GM19468 (cell line): ENCODE measurements around the gene TMEM63B.
"Not testable (repeated sequence)": the region's sequence is repeated elsewhere in the genome, so short reads cannot be mapped to it uniquely, and the experiment has no call there.

Experiments
- ATAC-seq: cut with Tn5 transposase; IDR thresholded peaks from one replicate; pipeline ENCODE4 v1.9.1; 2021; ENCODE audit warnings: mild to moderate bottlenecking, moderate library complexity, moderate number of reproducible peaks; ENCODE audit not compliant: unreplicated experiment; ENCODE audit errors: extremely low read depth

TMEM63B gene

DNA sequence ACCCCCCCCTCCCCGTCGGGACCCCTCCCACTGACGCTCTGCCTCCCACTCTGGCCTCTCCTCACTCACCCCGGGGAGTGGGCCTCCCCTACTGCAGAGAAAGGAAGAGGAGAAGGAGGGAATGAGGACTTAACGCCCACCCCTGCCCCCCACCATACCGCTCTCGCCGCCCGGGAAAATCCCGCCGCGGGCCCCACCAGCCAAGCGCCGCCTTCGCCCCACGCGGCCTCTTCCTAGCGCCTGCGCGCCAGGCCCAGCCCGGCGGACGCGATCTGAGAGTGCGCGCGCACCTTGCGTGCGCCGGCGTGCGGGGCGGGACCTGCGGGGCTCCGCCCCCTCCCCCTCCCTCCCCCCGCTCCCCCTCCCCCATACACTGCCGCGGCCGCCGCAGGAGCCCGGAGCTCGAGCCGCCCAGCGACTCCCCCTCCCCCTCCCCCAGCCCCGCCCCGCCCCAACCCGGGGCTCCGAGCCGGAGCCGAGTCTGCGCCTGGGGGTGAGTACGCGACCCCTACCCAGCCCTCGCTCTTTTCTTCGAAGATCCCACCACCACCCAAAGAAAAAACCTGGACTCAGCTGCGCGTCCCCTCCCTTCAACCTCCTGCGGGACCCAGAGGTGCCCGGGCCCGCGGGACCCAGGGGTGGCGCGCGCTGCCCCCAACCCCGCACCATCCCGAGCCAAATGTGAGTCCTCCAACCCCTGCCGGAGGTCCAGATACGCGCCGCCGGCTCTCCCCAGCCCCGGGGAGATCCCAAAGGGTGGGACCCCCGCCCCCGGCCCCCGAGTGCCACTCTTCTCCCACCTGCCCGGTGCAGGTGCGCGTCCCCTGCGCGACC, at the start of gene TMEM63B, which contains the start of gene MRPL14:
TMEM63B (plus strand) TSS at position 369 of the 834 bp plus-strand sequence. CDS start 7,031 bp downstream, outside the sequence.
MRPL14 (minus strand) TSS at position 267 of the 834 bp plus-strand sequence. CDS start 10,841 bp downstream, outside the sequence.
- no peak for ATAC-seq

DNA sequence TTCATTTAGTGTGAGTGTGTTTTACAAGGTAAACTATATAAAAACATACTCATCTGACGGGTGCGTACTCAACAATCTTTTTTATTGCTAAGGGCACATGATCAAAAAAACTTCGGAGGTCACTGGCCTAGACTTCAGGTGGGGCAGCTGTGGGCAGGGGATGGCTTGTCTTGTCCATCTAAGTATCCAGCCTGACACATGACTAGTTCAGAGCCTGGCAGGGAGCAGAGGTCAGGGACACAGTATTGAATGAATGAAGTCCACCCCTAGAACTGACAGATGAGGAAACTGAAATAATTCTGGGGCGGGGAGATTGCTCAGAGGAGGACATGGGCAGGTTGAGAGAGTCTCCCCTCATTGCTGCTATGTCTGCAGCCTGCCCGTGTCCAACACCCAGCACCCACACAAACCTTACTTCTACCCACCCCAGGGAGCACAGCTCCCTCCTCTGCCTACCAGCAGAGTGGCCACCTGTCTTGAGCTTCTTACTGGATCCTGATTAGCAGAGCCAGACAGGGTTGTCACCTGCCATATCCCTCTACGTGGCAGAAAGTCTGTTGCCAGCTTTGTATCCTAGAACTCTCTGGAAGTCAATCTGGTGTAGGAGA, 49.0 kb upstream of the TMEM63B start:
- ATAC-seq, result no peak

GRCh38 chr6:44078827-44079671, 48.3 kb upstream of the TMEM63B start:
- no peak for ATAC-seq

GRCh38 chr6:44079672-44080071, 47.7 kb upstream of the TMEM63B start:
- ATAC-seq, result no peak

- ATAC-seq, result no peak
Measured at GRCh38 chr6:44080561-44081521, 46.5 kb upstream of the TMEM63B start.

GRCh38 chr6:44081753-44082152, 45.6 kb upstream of the TMEM63B start:
- no peak for ATAC-seq

DNA sequence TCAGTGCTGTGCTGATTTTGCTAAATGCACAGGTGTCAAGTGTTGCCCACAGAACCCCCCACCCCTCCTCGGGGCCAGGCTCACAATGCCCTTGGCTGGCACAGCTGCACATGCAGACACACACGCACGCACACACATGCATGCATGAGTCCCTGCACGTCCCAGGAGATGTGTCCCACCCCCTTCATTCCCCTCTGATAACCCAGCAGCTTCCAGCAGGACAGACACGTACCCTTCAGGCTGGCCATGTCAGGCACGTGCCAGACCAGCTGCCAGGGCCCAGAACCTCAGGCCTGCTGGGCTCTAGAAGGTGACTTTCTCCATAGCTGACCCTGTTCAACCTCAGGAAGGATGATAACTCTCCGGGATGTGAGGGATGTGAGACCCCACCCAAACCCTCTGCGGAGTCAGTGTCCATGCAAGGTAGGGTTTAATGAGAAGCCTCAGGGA, 44.5 kb upstream of the TMEM63B start:
- no peak for ATAC-seq

GRCh38 chr6:44084231-44085014, 42.9 kb upstream of the TMEM63B start:
- no peak for ATAC-seq

DNA sequence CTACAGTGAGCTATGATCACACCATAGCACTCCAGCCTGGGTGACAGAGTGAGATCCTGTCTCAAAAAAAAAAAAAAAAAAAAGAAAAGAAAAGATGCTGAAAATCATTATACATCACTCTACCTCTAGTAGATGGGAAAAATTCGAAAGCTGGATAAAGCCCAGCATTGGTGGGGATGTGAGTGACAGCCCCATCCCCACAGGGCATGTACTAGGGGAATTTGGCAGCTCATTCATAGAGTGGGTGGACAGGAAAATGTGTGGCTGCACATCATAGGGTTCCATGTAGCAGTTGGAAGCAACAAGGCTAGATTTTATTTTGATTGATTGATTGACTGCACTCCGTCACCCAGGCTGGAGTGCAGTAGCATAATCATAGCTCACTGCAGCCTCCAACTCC, 42.1 kb upstream of the TMEM63B start:
- no peak for ATAC-seq

- no peak for ATAC-seq
Measured at GRCh38 chr6:44086931-44087574, 40.3 kb upstream of the TMEM63B start.

DNA sequence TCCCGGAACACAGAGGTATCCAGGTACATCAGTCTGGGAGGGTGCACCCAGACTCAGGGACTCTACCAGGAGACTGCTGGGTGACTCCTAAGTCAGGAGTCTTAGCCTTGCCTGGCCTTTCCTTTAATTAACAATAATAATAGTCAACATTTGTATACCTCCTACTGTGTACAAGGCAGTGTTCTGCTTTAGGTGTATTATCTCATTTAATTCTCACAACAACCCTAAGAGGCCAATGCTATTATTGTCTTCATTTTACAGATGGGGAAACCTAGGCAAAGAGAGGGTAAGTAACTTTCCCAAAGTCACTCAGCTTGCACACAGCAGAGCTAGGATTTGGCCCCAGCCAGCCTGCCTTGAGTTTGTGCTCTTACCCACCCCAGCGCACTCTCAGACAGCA, 39.7 kb upstream of the TMEM63B start:
- no peak for ATAC-seq

DNA sequence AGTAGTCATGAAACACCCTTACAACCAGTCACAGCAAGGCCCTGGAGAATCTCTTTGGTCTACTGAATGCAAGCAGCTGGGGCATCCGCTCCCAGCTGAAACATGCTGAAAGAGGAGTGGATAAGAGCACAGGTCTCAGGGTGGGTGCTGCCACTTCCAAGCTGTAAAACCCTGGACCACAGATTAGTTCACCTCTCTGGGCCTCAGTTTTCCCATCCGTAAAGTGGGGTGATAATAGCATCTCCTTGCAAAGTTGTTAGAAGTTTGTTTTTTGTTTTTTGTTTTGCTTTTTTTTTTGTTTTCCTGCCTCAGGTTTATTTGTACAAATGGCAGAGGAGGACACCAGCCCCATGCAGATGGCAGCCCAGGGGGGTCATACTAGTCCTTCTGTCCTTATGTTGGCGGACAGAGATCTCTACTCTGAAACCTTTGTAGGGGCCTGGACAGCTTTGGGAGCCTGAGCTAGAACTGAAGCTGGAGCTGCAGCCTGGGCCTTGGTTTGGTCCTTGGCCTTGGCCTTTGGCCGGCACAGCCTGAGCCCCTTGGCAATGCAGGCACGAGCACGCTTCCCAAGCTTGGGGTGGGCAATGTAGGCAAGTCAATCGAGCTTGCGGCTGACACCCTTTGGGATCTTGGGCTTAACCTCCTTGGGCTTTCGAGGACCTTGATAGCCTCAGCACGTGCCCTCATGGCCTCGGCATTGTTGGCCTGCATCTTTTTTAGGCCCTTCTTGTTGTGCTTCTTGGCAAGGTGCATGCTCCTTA, 38.3 kb upstream of the TMEM63B start:
- no peak for ATAC-seq

DNA sequence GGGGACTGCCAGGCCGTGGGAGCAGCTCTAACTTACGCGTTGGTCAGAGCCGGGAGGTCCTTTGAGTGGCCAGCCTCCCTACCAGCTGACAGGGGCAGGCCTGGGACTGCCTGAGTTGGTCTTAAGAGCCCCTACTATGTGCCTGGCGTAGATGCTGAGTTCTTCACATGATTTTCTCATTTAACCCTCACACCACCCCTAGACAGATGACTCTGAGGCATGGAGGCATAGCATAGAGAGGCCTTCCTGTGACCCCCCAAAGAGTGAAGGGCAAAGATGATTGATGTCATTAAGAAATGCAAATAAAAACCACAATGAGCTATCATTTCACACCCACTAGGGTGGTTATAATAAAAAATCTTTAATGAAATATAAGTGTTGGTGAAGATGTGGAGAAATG, 36.9 kb upstream of the TMEM63B start:
- no peak for ATAC-seq

DNA sequence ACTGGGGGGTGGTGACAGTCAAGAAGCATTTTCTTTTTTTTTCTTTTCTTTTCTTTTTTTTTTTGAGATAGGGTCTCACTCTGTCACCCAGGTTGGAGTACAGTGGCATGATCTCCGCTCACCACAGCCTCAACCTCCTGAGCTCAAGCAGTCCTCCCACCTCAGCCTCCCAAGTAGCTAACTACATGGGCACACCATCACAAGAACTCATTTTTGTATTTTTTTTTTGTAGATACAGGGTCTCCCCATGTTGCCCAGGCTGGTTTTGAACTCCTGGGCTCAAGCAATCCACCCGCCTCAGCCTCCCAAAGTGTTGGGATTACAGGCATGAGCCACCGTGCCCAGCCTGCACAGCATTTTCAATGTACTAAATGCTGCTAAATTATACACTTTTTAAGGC, 36.0 kb upstream of the TMEM63B start:
- not testable (repeated sequence) for ATAC-seq

DNA sequence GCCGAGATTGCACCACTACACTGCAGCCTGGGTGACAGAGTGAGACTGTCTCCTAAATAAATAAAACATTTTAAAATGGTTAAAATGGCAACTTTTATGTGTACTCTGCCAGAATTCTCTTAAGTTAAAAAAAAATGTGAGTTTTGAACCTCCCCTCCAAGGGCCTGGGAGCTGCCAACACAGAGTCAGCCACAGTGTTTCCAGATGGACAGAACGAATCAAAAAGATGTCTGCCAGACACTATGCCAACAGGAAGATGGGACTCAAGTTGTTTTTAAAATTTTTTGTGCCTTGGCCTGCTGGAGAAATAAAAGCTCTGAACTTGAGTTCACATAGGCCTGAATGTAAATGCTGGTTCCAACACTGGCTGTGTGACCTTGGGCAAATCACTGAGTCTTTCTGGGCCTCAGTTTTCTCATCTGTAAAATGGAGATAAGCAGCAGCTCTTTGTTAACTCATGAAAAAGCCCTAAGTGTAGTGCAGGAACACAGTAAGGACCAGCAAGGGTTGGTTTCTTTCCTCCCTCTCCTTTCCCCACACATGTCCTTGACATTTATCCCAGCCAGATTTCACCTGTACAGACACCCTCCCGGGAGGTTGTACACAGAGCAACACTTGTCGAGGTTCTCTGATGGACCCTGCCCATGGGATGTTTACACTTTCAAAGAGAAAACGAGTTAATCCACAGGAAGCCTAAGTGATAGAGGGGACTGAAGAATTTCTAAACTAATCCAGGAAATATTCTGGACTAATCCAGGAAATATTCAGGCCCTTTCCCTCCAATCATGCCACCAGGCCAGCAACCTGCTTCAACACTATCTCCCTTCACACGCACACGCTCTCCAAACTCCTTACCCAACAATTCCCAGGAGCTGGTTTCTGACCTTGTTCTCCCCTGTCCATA, 35.1 kb upstream of the TMEM63B start:
- no peak for ATAC-seq

- ATAC-seq, result no peak
Measured at GRCh38 chr6:44093066-44093465, 34.3 kb upstream of the TMEM63B start.
